ENCODE data around the gene HDAC1. TPM values are rescaled to one million over a fixed set of nuclear protein-coding genes. Genes with fewer than 3 reads are reported as not detected.

Gene HDAC1
- total RNA-seq, 2 donors from 2014 or later, result 21.8 to 28.0 TPM

GRCh38 chr1:32367912-32368635 lies 76.2 kb downstream of the HDAC1 start:
- H3K9me3 ChIP-seq, result no peaks in the 10 kb centered on the region
- DNase-seq (ENCODE audit: low spot score), result no peak
- H3K36me3 ChIP-seq, result peaks cover 70% of the 10 kb centered on the region
- TF ChIP-seq, protein P1, sequence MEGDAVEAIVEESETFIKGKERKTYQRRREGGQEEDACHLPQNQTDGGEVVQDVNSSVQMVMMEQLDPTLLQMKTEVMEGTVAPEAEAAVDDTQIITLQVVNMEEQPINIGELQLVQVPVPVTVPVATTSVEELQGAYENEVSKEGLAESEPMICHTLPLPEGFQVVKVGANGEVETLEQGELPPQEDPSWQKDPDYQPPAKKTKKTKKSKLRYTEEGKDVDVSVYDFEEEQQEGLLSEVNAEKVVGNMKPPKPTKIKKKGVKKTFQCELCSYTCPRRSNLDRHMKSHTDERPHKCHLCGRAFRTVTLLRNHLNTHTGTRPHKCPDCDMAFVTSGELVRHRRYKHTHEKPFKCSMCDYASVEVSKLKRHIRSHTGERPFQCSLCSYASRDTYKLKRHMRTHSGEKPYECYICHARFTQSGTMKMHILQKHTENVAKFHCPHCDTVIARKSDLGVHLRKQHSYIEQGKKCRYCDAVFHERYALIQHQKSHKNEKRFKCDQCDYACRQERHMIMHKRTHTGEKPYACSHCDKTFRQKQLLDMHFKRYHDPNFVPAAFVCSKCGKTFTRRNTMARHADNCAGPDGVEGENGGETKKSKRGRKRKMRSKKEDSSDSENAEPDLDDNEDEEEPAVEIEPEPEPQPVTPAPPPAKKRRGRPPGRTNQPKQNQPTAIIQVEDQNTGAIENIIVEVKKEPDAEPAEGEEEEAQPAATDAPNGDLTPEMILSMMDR (IDR thresholded peaks at IDR 0.05), result no peak
- no peak overlapping the region for H3K27ac ChIP-seq
- peaks cover 0 to under 1% of the 10 kb centered on the region in 2 donors for H3K4me1 ChIP-seq
- no peak overlapping the region for H3K4me3 ChIP-seq
- H3K27me3 ChIP-seq, result no peaks in the 10 kb centered on the region

DNA sequence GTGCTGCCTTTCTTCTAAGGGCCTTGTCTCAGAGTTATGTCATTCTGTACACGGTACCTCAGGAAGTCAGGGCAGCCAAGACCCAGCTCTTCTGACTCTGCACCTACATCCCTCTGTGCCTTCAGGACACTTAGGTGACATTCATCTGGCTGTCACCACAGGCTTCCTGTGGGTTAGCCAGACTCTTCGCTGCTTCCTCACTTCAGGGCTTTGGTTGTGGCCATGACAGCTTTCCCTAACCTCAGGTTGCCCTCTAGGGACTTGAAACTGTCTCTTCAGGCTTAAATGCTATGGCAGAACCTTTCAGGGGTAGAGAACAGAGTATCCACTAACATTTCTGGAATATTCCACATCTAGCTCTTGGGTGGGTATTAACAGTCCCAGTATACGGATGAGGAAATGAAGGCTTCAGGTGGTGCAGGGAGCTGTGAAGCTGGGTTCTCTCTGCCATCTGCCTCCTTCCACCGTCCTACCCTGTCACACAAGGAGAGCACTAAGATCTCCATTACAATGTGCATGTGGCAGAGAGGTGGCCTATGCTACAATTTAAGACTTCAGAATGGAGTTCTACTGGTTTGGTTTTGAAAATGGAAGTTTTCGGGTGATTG lies 80.4 kb downstream of the HDAC1 start:
- Histone ChIP-seq H3K27me3 (no peaks in the 10 kb centered on the region), H3K36me3 (peaks cover 86% of the 10 kb centered on the region), H3K27ac (no peak overlapping the region), H3K4me3 (no peak overlapping the region), H3K4me1 (no peaks in the 10 kb centered on the region), H3K9me3 (no peaks in the 10 kb centered on the region)
- TF ChIP-seq, protein P1 (IDR thresholded peaks at IDR 0.05), result no peak
- no peak for DNase-seq (ENCODE audit: low spot score)

- no peak for DNase-seq (ENCODE audit: low spot score)
- no peaks in the 10 kb centered on the region for H3K9me3 ChIP-seq
- peaks cover 86% of the 10 kb centered on the region for H3K36me3 ChIP-seq
- H3K27me3 ChIP-seq, result no peaks in the 10 kb centered on the region
- H3K4me1 ChIP-seq, result no peaks in the 10 kb centered on the region
- TF ChIP-seq, protein P1 (IDR thresholded peaks at IDR 0.05), result no peak
- H3K4me3 ChIP-seq, result no peak overlapping the region
- no peak overlapping the region for H3K27ac ChIP-seq
These were observed 82.2 kb downstream of the HDAC1 start for GRCh38 chr1:32373996-32374592.

- Histone ChIP-seq H3K36me3 (peaks cover 97% of the 10 kb centered on the region), H3K4me1 (no peaks in the 10 kb centered on the region), H3K9me3 (no peaks in the 10 kb centered on the region), H3K27me3 (no peaks in the 10 kb centered on the region), H3K27ac (no peak overlapping the region), H3K4me3 (no peak overlapping the region)
- TF ChIP-seq, protein P1 (IDR thresholded peaks at IDR 0.05), result no peak
- DNase-seq (ENCODE audit: low spot score), result no peak
These were observed 84.3 kb downstream of the HDAC1 start for GRCh38 chr1:32376199-32376598.

DNA sequence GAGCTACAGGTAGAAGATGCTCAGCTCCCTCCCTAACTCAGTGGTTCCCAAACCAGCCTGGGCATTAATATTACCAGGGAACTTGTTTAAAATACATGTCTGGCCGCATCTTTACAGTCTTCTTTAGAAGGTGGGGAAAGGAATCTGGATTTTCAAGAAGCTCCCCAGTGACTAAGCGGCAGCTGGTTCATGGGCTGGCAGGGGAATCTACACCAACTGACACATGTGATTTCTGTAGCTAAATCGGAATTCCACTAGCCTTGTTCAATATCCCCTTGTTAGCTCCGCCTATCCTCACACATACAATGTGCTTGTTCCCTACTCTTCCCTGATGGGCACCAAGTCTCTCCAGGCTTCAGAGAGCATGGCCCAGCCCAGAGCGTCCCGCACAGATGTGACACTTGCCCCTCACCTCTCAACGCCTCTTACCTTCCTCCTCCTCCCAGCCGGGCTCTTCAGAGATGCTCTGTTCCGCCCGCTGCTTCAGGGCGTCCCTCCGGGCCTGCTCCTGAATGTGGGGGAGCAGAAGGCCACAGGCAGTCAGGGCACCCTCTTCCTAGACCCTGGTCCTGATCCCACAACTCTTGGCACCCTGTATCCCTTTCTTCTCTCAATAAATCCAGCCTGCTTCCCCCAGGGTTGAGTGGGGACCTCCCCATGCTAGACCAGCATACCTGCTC lies 85.8 kb downstream of the HDAC1 start:
- no peak overlapping the region for H3K4me3 ChIP-seq
- H3K4me1 ChIP-seq, result no peaks in the 10 kb centered on the region
- H3K27ac ChIP-seq, result no peak overlapping the region
- no peaks in the 10 kb centered on the region for H3K9me3 ChIP-seq
- peaks cover 98% of the 10 kb centered on the region for H3K36me3 ChIP-seq
- TF ChIP-seq, protein P1 (IDR thresholded peaks at IDR 0.05), result no peak
- no peaks in the 10 kb centered on the region for H3K27me3 ChIP-seq
- no peak for DNase-seq (ENCODE audit: low spot score)
